ENCODE results near the gene NDUFB8. TPM values are rescaled to one million over a fixed set of nuclear protein-coding genes. Genes with fewer than 3 reads are reported as not detected.

Gene NDUFB8
- polyA plus RNA-seq, 3 donors from 2014 or later, result 419 to 713 (median 668) TPM

DNA sequence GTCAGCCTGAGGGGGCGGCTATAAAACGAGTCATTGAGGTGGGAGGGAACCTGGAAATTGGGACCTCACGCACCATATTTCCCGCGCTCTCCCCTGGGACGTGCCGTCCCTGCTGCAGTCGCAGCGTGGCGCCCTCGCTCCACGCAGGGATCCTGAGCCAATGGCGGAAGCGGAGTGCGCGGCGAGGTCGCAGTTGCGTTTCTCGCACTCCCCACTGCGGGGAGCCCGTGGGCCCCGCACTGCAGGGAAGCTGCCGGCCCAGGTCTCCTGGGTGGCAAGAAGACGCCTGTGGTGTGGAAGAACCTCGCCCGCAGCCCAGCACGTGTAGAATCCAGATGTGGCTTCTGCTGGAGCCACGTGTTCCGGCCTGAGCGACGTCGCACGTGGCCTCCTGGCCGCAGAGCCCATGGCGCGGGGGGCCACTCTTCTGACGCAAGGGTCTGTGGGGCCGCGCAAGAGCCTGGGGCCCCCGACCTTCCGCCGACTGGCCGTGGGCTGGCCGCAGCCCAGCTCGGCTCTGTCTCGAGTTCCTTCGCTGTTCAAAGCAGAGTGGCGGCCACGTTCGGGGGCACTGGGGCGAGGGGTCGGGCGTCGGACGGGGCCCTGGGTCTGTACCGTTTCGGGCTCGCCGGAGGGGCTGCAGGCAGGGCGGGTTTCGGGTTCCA lies 32.5 kb upstream of the NDUFB8 start:
- Mint-ChIP-seq H3K4me3 (peak overlapping the region; percentile 45 to 75 (median 64)), H3K9me3 (no peaks in the 10 kb centered on the region), H3K36me3 (peaks cover 11 to 16% (median 13%) of the 10 kb centered on the region in 3 donors), H3K4me1 (peaks cover 18 to 24% of the 10 kb centered on the region in 2 donors), H3K27me3 (ENCODE audit: low read depth in 3 of 3) (peaks cover 2 to 19% (median 6%) of the 10 kb centered on the region in 3 donors), H3K27ac (peak overlapping the region in 1 of 6 donors; percentile 17)
- peak; percentile 65 to 68 (median 67) for DNase-seq

DNA sequence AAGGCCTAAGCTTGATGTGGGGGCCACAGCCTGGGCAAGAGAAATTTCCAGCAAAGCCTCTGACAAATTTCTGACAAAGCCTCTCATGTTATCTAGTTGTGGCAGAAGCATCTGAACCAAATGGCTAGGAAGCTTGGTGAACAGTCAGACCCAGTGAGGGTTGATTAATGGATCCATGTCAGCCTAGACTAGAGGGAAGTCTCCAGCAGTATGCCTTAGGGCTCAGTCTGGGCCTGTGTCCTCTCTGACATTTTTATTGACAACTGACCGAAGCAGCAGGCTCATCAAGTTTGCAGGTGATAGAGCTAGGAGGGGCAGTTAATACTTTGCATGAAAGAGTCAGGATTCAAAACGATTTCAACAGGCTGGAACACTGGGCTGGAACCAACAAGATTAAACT lies 31.3 kb upstream of the NDUFB8 start:
- Mint-ChIP-seq H3K27me3 (ENCODE audit: low read depth in 3 of 3) (peaks cover 0 to 13% (median 6%) of the 10 kb centered on the region in 3 donors), H3K36me3 (peaks cover 15 to 22% (median 19%) of the 10 kb centered on the region in 3 donors), H3K4me3 (peak overlapping the region; percentile 25 to 75 (median 50)), H3K27ac (peak overlapping the region in 1 of 6 donors; percentile 74), H3K9me3 (no peaks in the 10 kb centered on the region), H3K4me1 (peaks cover 18 to 24% of the 10 kb centered on the region in 2 donors)
- no peak for DNase-seq

DNA sequence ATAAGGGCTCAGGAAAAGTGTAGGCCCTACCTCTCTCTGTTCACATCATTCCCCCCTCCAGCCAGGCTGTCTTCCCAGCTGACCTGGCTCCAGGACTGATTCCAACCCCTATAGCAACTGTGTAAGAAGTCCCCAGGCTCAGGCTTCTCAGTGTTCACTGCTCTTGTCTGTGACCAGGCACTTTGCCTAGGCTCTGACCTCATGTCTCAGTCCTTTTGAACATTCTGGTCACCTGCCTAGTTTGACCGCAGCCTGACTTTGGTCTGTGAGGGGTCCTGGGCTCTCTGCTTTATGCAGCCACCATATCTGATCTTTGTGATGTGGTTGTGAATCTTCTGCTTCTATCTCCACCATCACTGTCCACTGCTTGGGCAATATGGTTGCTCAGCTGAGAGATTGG lies 30.6 kb upstream of the NDUFB8 start:
- H3K4me3 Mint-ChIP-seq, result peak overlapping the region in 2 of 5 donors; percentile 5 to 67
- peaks cover 20 to 22% (median 20%) of the 10 kb centered on the region in 3 donors for H3K36me3 Mint-ChIP-seq
- H3K27me3 Mint-ChIP-seq (ENCODE audit: low read depth in 3 of 3), result peaks cover 0 to 11% (median 6%) of the 10 kb centered on the region in 3 donors
- DNase-seq, result no peak
- no peaks in the 10 kb centered on the region for H3K9me3 Mint-ChIP-seq
- H3K4me1 Mint-ChIP-seq, result peaks cover 18 to 24% of the 10 kb centered on the region in 2 donors
- no peak overlapping the region for H3K27ac Mint-ChIP-seq

DNA sequence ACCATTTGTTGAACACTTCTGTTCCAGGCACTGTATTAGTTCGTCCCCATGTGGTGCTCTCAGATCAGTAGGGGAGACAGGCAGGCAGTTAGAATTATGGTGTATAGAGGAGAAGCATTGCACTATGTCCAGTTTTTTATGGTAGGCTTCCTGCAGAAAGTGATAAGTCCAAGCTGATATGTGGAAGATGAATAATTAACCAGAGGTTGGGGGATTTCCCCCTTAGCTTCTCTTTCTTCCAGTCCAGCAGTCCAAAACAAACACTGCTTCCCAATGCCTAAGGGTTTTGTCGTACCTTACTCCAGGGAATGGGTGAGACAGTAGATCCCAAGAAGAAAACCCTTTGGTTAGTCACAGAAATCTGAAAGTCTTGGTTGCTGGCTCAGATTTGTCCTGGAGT lies 25.2 kb upstream of the NDUFB8 start:
- DNase-seq, result no peak
- peaks cover 16 to 37% (median 24%) of the 10 kb centered on the region in 3 donors for H3K36me3 Mint-ChIP-seq
- no peaks in the 10 kb centered on the region for H3K4me1 Mint-ChIP-seq
- no peak overlapping the region for H3K27ac Mint-ChIP-seq
- no peaks in the 10 kb centered on the region for H3K9me3 Mint-ChIP-seq
- no peaks in the 10 kb centered on the region for H3K27me3 Mint-ChIP-seq (ENCODE audit: low read depth in 3 of 3)
- no peak overlapping the region for H3K4me3 Mint-ChIP-seq

DNA sequence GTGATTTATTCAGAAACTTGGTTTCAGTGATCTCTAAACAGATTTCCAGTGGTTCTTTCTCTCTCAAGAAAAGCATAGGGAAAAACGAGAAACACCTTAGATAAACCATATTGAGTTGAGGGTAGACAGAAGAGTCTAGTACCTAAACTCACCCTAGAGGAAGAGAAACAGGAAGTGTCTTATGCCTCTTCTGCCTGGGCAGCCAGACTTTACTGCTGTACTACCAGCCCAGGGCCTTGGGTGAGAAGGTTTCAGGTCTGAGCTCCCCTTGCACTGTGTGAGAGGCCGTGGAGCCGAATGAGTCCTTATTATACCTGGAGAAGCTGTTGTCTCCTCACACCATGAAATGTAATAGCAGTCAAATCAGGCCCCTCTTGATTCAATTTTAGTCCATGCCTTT lies 24.3 kb upstream of the NDUFB8 start:
- Mint-ChIP-seq H3K4me1 (no peaks in the 10 kb centered on the region), H3K9me3 (no peaks in the 10 kb centered on the region), H3K4me3 (no peak overlapping the region), H3K27me3 (ENCODE audit: low read depth in 3 of 3) (no peaks in the 10 kb centered on the region), H3K36me3 (peaks cover 16 to 46% (median 27%) of the 10 kb centered on the region in 3 donors), H3K27ac (no peak overlapping the region)
- no peak for DNase-seq

DNA sequence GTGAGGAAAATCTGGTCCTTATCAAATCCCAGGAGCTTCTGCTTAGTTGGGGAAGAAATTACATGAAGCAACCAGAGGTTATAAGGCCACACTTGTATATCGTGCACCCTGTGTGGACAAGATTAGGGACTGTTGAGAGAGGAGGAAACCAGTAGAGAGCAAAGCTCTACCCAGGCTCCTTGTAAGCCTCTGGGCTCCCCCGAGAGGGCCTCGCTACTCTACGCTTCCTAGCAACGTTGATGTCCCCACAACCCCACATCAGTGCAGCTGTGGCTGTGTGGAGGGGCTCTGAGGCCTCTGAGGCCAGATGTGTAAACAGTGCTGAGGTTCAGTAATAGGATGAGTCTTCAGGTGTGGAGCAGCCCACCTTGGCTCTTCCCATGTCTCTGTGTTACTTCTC lies 22.1 kb upstream of the NDUFB8 start:
- Mint-ChIP-seq H3K27me3 (ENCODE audit: low read depth in 3 of 3) (peaks cover 0 to 2% (median 0%) of the 10 kb centered on the region in 3 donors), H3K4me3 (no peak overlapping the region), H3K36me3 (peaks cover 16 to 55% (median 33%) of the 10 kb centered on the region in 3 donors), H3K4me1 (no peaks in the 10 kb centered on the region), H3K27ac (no peak overlapping the region), H3K9me3 (no peaks in the 10 kb centered on the region)
- DNase-seq, result no peak

DNA sequence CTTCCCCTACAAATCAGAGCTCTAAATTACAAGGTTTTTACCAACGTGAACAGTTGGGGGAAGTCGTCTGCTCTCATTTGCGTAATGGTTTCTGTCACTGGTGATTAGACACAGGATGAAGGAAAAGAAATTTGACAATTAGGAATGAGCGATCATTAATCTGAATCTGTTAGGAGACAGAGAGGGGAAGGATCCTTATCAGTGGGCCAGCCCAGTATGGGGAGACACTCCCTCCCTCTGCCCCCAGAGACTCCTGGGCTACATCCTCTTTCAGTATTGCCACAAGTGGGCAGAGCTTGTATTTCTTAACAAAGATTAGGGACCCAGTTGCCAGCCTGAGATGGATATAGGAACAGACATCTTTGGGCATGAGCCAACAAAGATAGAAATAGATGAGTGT lies 21.5 kb upstream of the NDUFB8 start:
- Mint-ChIP-seq H3K9me3 (no peaks in the 10 kb centered on the region), H3K4me3 (no peak overlapping the region), H3K27me3 (ENCODE audit: low read depth in 3 of 3) (peaks cover 0 to 2% (median 0%) of the 10 kb centered on the region in 3 donors), H3K36me3 (peaks cover 19 to 59% (median 36%) of the 10 kb centered on the region in 3 donors), H3K27ac (no peak overlapping the region), H3K4me1 (no peaks in the 10 kb centered on the region)
- DNase-seq, result no peak

DNA sequence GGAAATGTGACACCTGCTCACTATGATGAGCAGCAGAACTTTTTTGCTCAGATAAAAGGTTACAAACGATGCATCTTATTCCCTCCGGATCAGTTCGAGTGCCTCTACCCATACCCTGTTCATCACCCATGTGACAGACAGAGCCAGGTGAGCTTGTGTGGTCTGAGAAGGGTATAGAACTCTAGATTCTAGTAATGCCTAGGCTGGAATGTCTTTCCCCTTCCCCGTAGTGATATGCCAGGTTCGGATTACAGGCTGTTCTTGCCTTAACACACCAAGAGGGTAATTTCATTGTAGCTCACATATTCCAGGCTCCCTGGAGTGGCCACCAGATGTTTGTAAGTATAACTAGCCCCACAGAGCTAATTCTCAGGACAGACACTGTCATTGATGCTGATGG lies 15.3 kb upstream of the NDUFB8 start:
- Mint-ChIP-seq H3K4me1 (peaks cover 0 to 2% of the 10 kb centered on the region in 2 donors), H3K27ac (no peak overlapping the region), H3K36me3 (peaks cover 16 to 67% (median 46%) of the 10 kb centered on the region in 3 donors), H3K9me3 (no peaks in the 10 kb centered on the region), H3K27me3 (ENCODE audit: low read depth in 3 of 3) (peaks cover 0 to 2% (median 1%) of the 10 kb centered on the region in 3 donors), H3K4me3 (no peak overlapping the region)
- no peak for DNase-seq

DNA sequence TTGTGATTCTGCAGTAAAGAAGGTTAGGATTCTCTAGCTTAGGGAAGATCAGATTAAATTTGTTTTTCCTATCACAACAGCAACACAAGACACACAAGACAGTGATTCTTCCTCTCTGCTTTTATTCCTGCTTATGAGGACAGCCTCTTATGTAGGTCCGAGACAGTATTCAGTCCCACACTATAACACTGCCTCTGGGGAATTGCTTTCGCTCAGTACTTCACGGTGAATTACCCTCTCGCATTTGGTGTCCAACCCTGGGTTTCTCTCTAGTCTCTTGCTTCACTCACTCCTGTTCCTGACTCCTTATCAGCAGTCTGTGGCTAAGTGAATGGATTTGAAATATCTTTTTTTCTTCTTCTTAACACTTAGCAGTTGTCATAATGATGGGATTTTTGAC lies 7.8 kb upstream of the NDUFB8 start:
- no peak for DNase-seq

DNA sequence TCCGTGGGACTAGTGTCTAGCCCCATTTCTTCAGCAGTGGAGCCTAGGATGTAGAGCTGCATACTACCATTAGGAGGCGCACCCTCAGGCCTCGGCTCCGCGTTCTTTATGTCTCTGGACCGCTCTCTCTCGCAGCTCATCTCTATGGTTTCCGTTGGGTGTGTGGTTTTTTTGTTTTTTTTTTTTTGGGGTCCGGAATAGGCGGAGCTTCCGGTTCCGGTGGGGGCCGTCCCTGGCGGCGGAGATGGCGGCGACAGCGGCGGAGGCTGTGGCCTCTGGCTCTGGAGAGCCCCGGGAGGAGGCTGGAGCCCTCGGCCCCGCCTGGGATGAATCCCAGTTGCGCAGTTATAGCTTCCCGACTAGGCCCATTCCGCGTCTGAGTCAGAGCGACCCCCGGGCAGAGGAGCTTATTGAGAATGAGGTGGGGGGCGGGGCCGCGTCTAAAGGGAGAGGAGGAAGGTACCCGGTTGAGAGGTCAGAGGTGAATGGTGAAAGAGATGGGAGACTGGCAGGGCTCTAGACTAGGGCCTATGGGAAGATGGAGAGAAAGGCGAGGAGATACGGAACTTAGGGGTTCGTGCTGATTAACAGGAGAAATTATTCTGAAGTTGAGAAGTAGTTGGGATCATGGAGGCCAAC lies 6.2 kb upstream of the NDUFB8 start, which contains the start of gene HIF1AN:
TSS of gene HIF1AN (plus strand) at position 229 of the 639 bp plus-strand sequence. CDS start at position 245, 16 bp downstream.
- peaks cover 0 to 19% (median 4%) of the 10 kb centered on the region in 3 donors for H3K36me3 Mint-ChIP-seq
- peak; percentile 89 to 95 (median 92) for DNase-seq
- H3K4me3 Mint-ChIP-seq, result no peak within 1 kb of the TSS
- H3K27me3 Mint-ChIP-seq (ENCODE audit: low read depth in 3 of 3), result peaks cover 0 to 12% (median 3%) of the 10 kb centered on the region in 3 donors
- no peaks in the 10 kb centered on the region for H3K9me3 Mint-ChIP-seq
- H3K27ac Mint-ChIP-seq, result peak within 1 kb of the TSS in 1 of 6 donors; percentile 26
- peaks cover 5 to 15% of the 10 kb centered on the region in 2 donors for H3K4me1 Mint-ChIP-seq

More for the DNA sequence above, 7.8 kb upstream of the NDUFB8 start:
- peak overlapping the region in 3 of 6 donors; percentile 14 to 61 (median 55) for H3K27ac Mint-ChIP-seq
- H3K36me3 Mint-ChIP-seq, result peaks cover 0 to 25% (median 13%) of the 10 kb centered on the region in 3 donors
- peaks cover 0 to 12% (median 3%) of the 10 kb centered on the region in 3 donors for H3K27me3 Mint-ChIP-seq (ENCODE audit: low read depth in 3 of 3)
- H3K4me3 Mint-ChIP-seq, result peak overlapping the region in 3 of 5 donors; percentile 27 to 68 (median 30)
- peaks cover 5 to 6% of the 10 kb centered on the region in 2 donors for H3K4me1 Mint-ChIP-seq
- H3K9me3 Mint-ChIP-seq, result no peaks in the 10 kb centered on the region

DNA sequence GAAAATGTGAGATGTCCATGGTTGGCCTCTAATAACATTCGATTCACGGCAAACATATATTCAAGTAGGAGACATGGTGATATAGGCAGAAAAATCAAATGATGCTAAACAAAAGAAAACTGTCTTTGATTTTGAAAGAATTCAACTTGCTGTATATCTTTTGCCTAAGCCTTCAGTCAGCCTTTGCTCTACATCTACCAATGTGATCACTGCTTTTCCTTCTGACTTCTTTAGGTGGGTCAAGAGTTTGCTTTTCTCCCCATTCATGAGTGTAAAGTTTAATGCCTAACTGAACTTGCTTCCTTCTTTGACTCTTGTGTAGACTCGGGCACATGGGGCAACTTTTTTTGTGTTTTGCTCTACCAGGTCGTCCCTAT lies 5.7 kb upstream of the NDUFB8 start:
- Mint-ChIP-seq H3K9me3 (no peaks in the 10 kb centered on the region), H3K4me1 (peaks cover 4 to 17% of the 10 kb centered on the region in 2 donors), H3K36me3 (peaks cover 0 to 15% (median 4%) of the 10 kb centered on the region in 3 donors), H3K4me3 (no peak overlapping the region), H3K27me3 (ENCODE audit: low read depth in 3 of 3) (peaks cover 0 to 12% (median 3%) of the 10 kb centered on the region in 3 donors), H3K27ac (no peak overlapping the region)
- DNase-seq, result no peak

DNA sequence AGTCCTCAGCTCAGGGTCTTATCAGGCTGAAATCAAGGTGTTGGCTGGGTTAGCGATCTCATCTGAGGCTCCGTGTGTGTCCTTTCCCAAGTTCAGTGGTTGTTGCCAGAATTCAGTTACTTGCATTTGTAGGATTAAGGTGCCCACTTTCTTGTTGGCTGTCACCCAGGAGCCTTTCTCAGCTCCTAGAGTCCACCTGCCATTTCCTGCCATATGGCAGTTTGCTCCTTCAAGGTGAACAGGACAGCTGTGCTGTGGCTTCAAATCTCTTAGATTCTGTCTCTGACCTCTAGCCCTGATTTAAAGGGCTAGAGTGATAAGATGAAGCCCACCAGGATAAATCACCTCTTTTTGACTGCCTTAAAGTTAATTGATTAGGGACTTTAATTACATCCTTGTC lies 5.1 kb upstream of the NDUFB8 start:
- Mint-ChIP-seq H3K9me3 (no peaks in the 10 kb centered on the region), H3K4me1 (peaks cover 10 to 23% of the 10 kb centered on the region in 2 donors), H3K27me3 (ENCODE audit: low read depth in 3 of 3) (peaks cover 5 to 16% (median 5%) of the 10 kb centered on the region in 3 donors), H3K36me3 (peaks cover 0 to 13% (median 9%) of the 10 kb centered on the region in 3 donors), H3K4me3 (no peak overlapping the region), H3K27ac (peak overlapping the region in 1 of 6 donors; percentile 26)
- no peak for DNase-seq

DNA sequence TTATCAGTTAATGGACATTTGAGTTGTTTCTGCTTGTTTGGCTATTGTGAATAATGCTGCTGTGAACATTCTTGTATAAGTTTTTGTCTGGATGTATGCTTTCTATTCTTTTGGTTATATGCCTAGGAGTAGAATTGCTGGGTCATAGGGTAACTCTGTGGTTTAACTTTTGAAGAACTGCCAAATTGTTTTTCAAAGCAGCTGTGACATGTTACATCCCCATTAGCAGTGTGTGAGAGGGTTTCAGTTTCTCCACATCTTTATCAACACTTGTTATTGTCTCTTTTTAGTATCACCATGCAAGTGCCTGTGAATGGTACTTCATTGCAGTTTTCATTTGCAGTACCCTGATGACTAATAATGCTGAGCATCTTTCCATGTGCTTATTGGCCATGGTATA lies 2.1 kb upstream of the NDUFB8 start:
- H3K4me1 Mint-ChIP-seq, result peaks cover 27 to 38% of the 10 kb centered on the region in 2 donors
- H3K27ac Mint-ChIP-seq, result peak overlapping the region in 2 of 6 donors; percentile 40 to 55
- peaks cover 1 to 8% (median 2%) of the 10 kb centered on the region in 3 donors for H3K36me3 Mint-ChIP-seq
- DNase-seq, result no peak
- peaks cover 8 to 16% (median 15%) of the 10 kb centered on the region in 3 donors for H3K27me3 Mint-ChIP-seq (ENCODE audit: low read depth in 3 of 3)
- H3K4me3 Mint-ChIP-seq, result peak overlapping the region in 2 of 5 donors; percentile 6 to 67
- H3K9me3 Mint-ChIP-seq, result no peaks in the 10 kb centered on the region
